ENCODE data around the gene RNASE1.
"Not testable (repeated sequence)": the region's sequence is repeated elsewhere in the genome, so short reads cannot be mapped to it uniquely, and the experiment has no call there.

Gene RNASE1

DNA sequence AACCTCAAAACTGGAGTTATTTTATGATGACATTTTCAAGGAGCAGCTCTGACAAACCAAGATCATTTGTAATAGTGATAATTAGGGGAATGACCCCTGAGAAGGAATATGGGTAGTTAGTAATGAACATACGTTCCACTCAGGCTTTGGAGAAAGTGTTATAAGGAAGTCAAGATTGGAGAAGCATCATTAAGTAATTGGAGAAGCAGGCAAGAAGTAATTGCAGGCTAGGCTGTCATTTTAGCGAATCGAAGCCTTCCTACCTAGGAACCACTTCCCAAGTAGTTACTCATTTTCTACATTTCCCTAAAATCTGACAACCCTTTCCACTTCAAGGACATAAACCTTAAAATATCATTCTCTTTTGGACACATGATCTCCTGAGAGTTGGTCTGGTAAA lies 33.2 kb downstream of the RNASE1 start:
- no peak for DNase-seq

DNA sequence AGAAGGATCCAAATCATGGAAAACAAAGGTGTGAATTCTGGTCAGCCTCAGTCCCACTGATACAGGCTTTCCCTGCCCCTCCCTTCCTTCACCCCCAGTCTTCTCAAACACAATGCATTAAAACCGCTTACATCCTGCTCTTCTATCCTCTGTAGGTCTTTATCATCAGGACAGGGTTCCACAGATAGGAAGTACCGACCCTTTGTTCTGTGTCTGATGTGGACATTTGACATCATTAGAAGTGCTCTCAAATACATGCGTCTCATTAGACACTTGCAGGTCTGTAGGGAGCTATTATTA lies 34.1 kb downstream of the RNASE1 start:
- DNase-seq, result no peak

DNA sequence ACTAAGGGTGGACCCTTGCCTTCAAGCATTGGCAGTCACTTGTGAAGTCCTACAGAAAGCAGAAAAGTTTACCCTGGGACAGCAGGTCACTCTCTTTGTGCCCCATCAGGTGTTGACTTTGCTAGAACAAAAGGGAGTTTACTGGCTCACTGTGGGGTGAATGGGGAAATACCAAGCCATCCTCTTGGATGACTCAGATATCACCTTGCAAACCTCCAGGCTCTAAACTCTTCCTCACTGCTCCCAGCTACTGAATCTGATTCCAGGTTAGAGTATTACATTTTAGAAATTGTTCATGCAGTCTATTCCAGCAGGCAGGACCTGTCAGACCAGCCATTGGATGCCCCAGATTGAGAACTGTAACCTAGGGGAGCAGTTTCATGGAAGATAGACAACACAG lies 41.7 kb downstream of the RNASE1 start:
- no peak for DNase-seq

DNA sequence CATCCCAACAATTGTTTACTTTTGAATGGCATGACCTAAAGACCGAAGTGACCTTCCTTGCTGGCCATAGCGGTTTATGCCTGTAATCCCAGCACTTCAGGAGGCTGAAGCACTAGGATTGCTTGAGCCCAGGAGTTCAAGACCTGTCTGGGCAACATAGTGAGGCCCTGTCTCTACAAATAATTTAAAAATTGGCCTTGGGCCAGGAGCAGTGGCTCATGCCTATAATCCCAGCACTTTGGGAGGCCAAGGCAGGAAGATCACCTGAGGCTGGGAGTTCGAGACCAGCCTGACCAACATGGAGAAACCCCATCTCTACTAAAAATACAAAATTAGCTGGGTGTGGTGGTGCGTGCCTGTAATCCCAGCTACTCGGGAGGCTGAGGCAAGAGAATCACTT lies 43.2 kb downstream of the RNASE1 start:
- DNase-seq, result not testable (repeated sequence)

DNA sequence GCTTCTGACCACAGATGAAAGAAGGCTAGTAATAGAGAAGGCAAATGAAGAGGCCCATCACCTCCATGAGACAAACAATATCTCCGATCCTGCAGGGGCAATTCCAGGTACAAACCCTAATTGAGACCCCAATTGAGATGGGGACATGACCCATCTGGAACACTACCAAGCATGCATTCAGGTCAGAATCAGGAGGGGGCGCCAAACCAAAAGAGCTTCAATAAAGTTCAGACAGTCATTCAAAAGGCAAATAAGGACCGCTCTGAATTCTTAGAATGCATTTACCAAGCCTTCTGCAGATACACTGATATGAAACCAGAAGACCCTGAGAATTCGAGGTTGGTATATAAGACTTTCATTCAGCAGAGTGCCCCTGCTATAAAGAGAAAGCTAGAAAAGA lies 44.7 kb downstream of the RNASE1 start:
- peak; percentile 24 for DNase-seq

DNA sequence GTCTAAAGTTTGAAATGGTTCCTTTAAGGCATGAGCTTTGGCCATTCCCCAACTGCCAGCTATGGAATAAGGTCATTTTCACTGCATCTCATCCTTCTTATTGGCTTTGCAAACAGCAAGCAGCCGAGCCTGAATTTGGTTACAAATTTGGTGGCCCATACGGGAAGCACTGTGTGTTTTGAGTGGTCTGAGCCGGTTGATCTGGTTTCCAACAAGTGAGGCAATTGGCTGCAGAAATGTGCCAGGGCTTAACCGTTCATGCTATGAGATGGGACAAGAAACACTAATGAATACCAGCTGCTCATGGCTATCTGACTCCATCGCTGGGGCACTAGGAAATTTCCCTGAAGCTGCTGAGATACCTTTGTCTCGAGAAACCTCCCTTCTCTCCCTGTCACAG lies 47.6 kb downstream of the RNASE1 start:
- no peak for DNase-seq

DNA sequence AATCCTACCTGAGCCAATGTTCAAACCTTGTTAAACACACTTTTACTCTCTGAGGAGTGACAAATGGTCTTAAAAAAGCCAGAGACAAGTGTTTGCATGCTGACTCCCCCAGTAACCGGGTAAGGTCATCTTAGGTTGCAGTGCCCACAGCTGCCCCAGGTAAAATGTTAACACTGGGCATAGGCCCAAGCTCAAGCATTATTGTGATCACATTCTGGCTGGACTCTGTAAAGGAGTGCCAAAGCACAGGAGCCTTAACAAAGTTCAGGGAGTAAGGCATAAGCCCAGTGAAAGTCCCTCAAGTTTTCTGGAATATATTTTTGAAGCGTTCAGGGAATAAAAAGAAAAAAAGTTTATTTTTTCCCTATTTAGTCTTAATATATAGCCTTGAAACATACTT lies 48.3 kb downstream of the RNASE1 start:
- DNase-seq, result no peak

DNA sequence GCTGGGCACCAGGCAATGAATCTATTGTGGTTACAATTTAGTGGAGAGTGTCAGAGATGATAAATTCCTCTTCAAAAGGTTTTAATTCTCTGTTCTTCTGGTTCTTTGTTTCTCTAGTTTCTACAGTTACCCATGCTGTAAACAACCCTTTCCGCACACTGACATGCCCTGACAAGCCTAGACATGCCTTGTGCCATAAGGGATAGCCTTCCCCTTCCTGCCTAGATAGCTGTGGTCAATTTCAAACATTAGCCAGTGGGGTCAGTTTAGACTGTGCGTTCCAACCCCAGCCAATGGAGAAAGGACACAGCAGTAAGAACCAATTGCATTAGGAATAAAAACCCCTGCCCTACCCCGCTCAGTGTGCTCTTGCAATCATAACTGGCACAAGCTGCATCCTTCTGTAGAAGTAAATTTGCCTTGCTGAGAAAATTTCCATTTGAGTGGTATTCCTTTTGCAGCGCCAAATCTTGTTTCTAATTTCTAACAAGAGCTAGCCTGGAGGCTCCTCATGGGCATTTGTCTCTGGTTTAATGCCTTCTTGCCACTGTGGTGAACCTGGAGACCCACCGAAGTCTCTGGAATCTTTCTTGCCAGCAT lies 50.6 kb downstream of the RNASE1 start:
- DNase-seq, result no peak
